Astrocyte (in vitro differentiated cells and primary cell): ENCODE data around the gene CTRB1. TPM values are rescaled to one million over a fixed set of nuclear protein-coding genes. Genes with fewer than 3 reads are reported as not detected.
A peak's percentile ranks its signal among the peaks of the same experiment; 100 is the strongest.

Experiments used
- DNase-seq: peaks from one replicate; pipeline ENCODE4 v3.0.0-alpha.2; 2010; ENCODE audit warnings: low read depth
- FAIRE-seq: peaks from 2 replicates; lab custom pipeline; 2011; peaks lifted over from hg19 to GRCh38; lab: Jason Lieb, UNC
- H2AFZ ChIP-seq: 2 replicates; pipeline ENCODE4 v1.6.0; 2012; ENCODE audit warnings: low read depth, low read length, inconsistent platforms
- H3K27ac ChIP-seq: 2 replicates; pipeline ENCODE4 v1.5.1; 2011; ENCODE audit warnings: low read depth, low read length, inconsistent platforms
- H3K27me3 ChIP-seq: 2 replicates; pipeline ENCODE4 v1.6.0; 2011; ENCODE audit warnings: low read length, inconsistent platforms; ENCODE audit not compliant: insufficient read depth
- H3K36me3 ChIP-seq: 2 replicates; pipeline ENCODE4 v1.5.1; 2011; ENCODE audit warnings: low read length, inconsistent platforms; ENCODE audit not compliant: insufficient read depth
- H3K4me1 ChIP-seq: 2 replicates; pipeline ENCODE4 v1.5.1; 2011; ENCODE audit warnings: low read length, inconsistent platforms; ENCODE audit not compliant: insufficient read depth
- H3K4me2 ChIP-seq: 2 replicates; pipeline ENCODE4 v1.6.0; 2012; ENCODE audit warnings: low read length, inconsistent platforms
- H3K4me3 ChIP-seq: 2 replicates; pipeline ENCODE4 v1.5.1; 2011; ENCODE audit warnings: low read depth, mild to moderate bottlenecking, low read length, inconsistent platforms; ENCODE audit not compliant: insufficient read depth
- H3K79me2 ChIP-seq: 2 replicates; pipeline ENCODE4 v1.6.0; 2012; ENCODE audit warnings: mild to moderate bottlenecking, low read length, inconsistent platforms; ENCODE audit not compliant: insufficient read depth
- H3K9ac ChIP-seq: 2 replicates; pipeline ENCODE4 v1.6.0; 2012; ENCODE audit warnings: mild to moderate bottlenecking, low read length, inconsistent platforms
- H3K9me3 ChIP-seq: 2 replicates; pipeline ENCODE4 v1.5.1; 2012; ENCODE audit warnings: low read depth, mild to moderate bottlenecking, low read length, inconsistent platforms; ENCODE audit not compliant: insufficient read depth
- H4K20me1 ChIP-seq: 2 replicates; pipeline ENCODE4 v1.6.0; 2012; ENCODE audit warnings: low read length, inconsistent platforms; ENCODE audit not compliant: insufficient read depth
- H3K27ac Mint-ChIP-seq: one replicate; pipeline ENCODE4 v1.8.0; 2021; ENCODE audit warnings: mild to moderate bottlenecking, mixed read lengths; ENCODE audit not compliant: unreplicated experiment
- H3K27me3 Mint-ChIP-seq: one replicate; pipeline ENCODE4 v1.8.0; 2021; ENCODE audit warnings: low read depth, mixed read lengths; ENCODE audit not compliant: unreplicated experiment
- H3K36me3 Mint-ChIP-seq: one replicate; pipeline ENCODE4 v1.8.0; 2021; ENCODE audit warnings: low read depth, mixed read lengths; ENCODE audit not compliant: unreplicated experiment
- H3K4me1 Mint-ChIP-seq: one replicate; pipeline ENCODE4 v1.8.0; 2021; ENCODE audit warnings: low read depth, mixed read lengths; ENCODE audit not compliant: unreplicated experiment
- H3K4me3 Mint-ChIP-seq: one replicate; pipeline ENCODE4 v1.8.0; 2021; ENCODE audit warnings: mild to moderate bottlenecking, moderate library complexity, mixed read lengths; ENCODE audit not compliant: unreplicated experiment
- H3K9me3 Mint-ChIP-seq: one replicate; pipeline ENCODE4 v1.8.0; 2021; ENCODE audit warnings: mild to moderate bottlenecking, mixed read lengths; ENCODE audit not compliant: unreplicated experiment
- CTCF ChIP-seq: IDR thresholded peaks from 2 replicates; pipeline ENCODE4 v1.5.1; 2011; ENCODE audit warnings: low read depth, mild to moderate bottlenecking, inconsistent platforms, low read length, moderate library complexity; ENCODE audit not compliant: insufficient read depth
- EZH2 ChIP-seq: IDR thresholded peaks from 2 replicates; pipeline ENCODE4 v1.6.1; 2012; ENCODE audit warnings: mild to moderate bottlenecking, low read length, inconsistent platforms; ENCODE audit not compliant: insufficient read depth
- total RNA-seq: library from RNA; stranded (reverse); gene quantifications from 2 replicates; pipeline ENCODE4 v1.2.1, GENCODE V29; 2021

Gene CTRB1
- total RNA-seq, 1 donor from 2014 or later = not detected

- Histone ChIP-seq H3K4me1 (peaks cover 72% of the 10 kb centered on the region), H3K36me3 (peaks cover 2% of the 10 kb centered on the region)
- no peak for TF ChIP-seq EZH2
- no peak for TF ChIP-seq CTCF
Measured at GRCh38 chr16:75247249-75247648, 28.5 kb downstream of the CTRB1 start.

GRCh38 chr16:75248142-75248535, 29.4 kb downstream of the CTRB1 start:
- Mint-ChIP-seq H3K27ac (peak overlapping the region; percentile 84), H3K27me3 (no peaks in the 10 kb centered on the region), H3K4me3 (peak overlapping the region; percentile 94), H3K36me3 (peaks cover 3% of the 10 kb centered on the region), H3K9me3 (no peaks in the 10 kb centered on the region), H3K4me1 (peaks cover 61% of the 10 kb centered on the region)
- Histone ChIP-seq H4K20me1 (peaks cover 55% of the 10 kb centered on the region), H3K4me1 (peaks cover 81% of the 10 kb centered on the region), H3K4me3 (peak overlapping the region; percentile 3), H3K36me3 (no peaks in the 10 kb centered on the region), H3K4me2 (peak overlapping the region; percentile 91), H3K27me3 (no peaks in the 10 kb centered on the region), H2AFZ (no peak overlapping the region), H3K27ac (peak overlapping the region; percentile 99), H3K79me2 (peaks cover 92% of the 10 kb centered on the region), H3K9ac (peak overlapping the region; percentile 96), H3K9me3 (no peaks in the 10 kb centered on the region)
- FAIRE-seq (no peak), DNase-seq (no peak)
- TF ChIP-seq CTCF (no peak), EZH2 (no peak)

More at GRCh38 chr16:75247249-75247648, 28.5 kb downstream of the CTRB1 start:
- FAIRE-seq (no peak), DNase-seq (no peak)
- peak overlapping the region; percentile 96 for H3K9ac ChIP-seq
- Mint-ChIP-seq H3K4me3 (peak overlapping the region; percentile 94), H3K27me3 (no peaks in the 10 kb centered on the region), H3K36me3 (peaks cover 6% of the 10 kb centered on the region), H3K4me1 (peaks cover 61% of the 10 kb centered on the region), H3K9me3 (no peaks in the 10 kb centered on the region), H3K27ac (peak overlapping the region; percentile 97)
- H2AFZ ChIP-seq = no peak overlapping the region
- peaks cover 48% of the 10 kb centered on the region for H4K20me1 ChIP-seq
- H3K9me3 ChIP-seq = no peaks in the 10 kb centered on the region
- peaks cover 92% of the 10 kb centered on the region for H3K79me2 ChIP-seq
- H3K4me2 ChIP-seq = peak overlapping the region; percentile 91
- H3K4me3 ChIP-seq = no peak overlapping the region
- no peaks in the 10 kb centered on the region for H3K27me3 ChIP-seq
- H3K27ac ChIP-seq = peak overlapping the region; percentile 99
